Effector memory CD8-positive, alpha-beta T cell (primary cell): Measurements from ENCODE around the gene SLC16A1.
A peak's percentile ranks its signal among the peaks of the same experiment; 100 is the strongest.

Experiments
- ATAC-seq: fragments of 150-1000 bp; cut with Tn5 transposase; replicated peaks from 2 replicates; pipeline ENCODE4 v1.10.0; 2021; ENCODE audit warnings: mild to moderate bottlenecking, moderate library complexity
- DNase-seq, 3 experiments: peaks; one replicate each; pipeline ENCODE4 v3.0.0; 2021
- H3K27ac Mint-ChIP-seq, 2 donors: one replicate each; pipeline ENCODE4 v1.8.0; 2022; ENCODE audit warnings: mild to moderate bottlenecking in 2 of 2, mixed read lengths in 2 of 2, moderate library complexity in 2 of 2
- H3K27me3 Mint-ChIP-seq, 2 donors: one replicate each; pipeline ENCODE4 v1.8.0; 2022; ENCODE audit warnings: mixed read lengths in 2 of 2
- H3K36me3 Mint-ChIP-seq: one replicate; pipeline ENCODE4 v1.8.0; 2022; ENCODE audit warnings: mild to moderate bottlenecking, moderate library complexity, mixed read lengths; ENCODE audit not compliant: insufficient read depth
- H3K4me1 Mint-ChIP-seq, 2 donors: one replicate each; pipeline ENCODE4 v1.8.0; 2022; ENCODE audit warnings: low read depth in 2 of 2, mixed read lengths in 2 of 2
- H3K4me3 Mint-ChIP-seq, 2 donors: one replicate each; pipeline ENCODE4 v1.8.0; 2022; ENCODE audit warnings: mild to moderate bottlenecking in 2 of 2, mixed read lengths in 2 of 2, moderate library complexity in 2 of 2
- H3K9me3 Mint-ChIP-seq, 2 donors: one replicate each; pipeline ENCODE4 v1.8.0; 2022; ENCODE audit warnings: mixed read lengths in 2 of 2

Gene SLC16A1

GRCh38 chr1:112956544-112957132 is 642 bp upstream of the SLC16A1 start:
- no peaks in the 10 kb centered on the region for H3K27me3 Mint-ChIP-seq
- peaks cover 22% of the 10 kb centered on the region for H3K36me3 Mint-ChIP-seq
- H3K27ac Mint-ChIP-seq, result peak overlapping the region; percentile 91 to 95
- DNase-seq, result peak; percentile 25 to 50 (median 35)
- ATAC-seq, result peak; percentile 21
- H3K9me3 Mint-ChIP-seq, result no peaks in the 10 kb centered on the region
- H3K4me1 Mint-ChIP-seq, result peaks cover 33 to 34% of the 10 kb centered on the region in 2 donors
- H3K4me3 Mint-ChIP-seq, result peak overlapping the region; percentile 96

DNA sequence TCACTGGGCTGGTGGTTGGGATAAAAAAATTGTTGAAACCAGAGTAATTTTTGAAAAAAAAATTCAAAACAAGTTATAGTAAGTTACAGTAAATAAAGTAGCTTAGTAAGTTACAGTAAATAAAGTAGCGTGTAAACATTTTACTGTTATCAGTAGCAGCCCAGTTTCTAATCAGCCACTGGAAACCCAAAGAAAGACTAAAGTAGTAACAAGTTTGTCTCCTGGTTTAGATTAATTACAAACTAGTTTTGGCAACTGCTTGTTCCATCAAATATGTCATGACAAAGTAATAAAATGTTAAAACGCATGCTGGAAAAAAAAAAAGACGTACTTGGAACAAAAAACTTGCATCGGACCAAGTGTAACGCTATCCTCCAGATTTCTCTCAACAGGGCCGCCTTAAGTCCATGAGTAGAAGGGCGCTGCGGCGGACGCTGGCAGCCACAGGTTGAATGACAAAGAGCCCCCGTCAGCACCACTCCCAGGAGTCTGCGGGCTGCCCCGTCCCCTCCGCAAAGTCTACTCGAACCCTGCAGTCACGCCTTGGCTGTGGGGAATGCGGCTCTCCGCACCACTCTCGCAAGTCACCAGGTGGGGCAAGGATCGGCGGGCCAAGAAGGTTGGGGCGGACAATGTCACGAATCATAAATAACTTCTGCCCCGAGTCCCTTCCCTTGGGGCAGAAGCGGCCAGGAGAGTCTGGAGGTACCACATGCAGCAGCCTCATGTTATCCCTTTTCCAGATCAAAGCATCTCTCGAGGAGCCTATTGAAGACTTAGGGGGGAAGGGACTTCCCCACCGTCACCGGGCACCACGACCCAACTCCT is 837 bp downstream of the SLC16A1 start:
- Mint-ChIP-seq H3K36me3 (peaks cover 17% of the 10 kb centered on the region), H3K9me3 (no peaks in the 10 kb centered on the region), H3K4me1 (peaks cover 29% of the 10 kb centered on the region in 2 donors), H3K4me3 (peak overlapping the region; percentile 96), H3K27me3 (no peaks in the 10 kb centered on the region), H3K27ac (peak overlapping the region; percentile 91 to 95)
- DNase-seq, result peak; percentile 31 to 36 (median 31)
- peak; percentile 31 for ATAC-seq

DNA sequence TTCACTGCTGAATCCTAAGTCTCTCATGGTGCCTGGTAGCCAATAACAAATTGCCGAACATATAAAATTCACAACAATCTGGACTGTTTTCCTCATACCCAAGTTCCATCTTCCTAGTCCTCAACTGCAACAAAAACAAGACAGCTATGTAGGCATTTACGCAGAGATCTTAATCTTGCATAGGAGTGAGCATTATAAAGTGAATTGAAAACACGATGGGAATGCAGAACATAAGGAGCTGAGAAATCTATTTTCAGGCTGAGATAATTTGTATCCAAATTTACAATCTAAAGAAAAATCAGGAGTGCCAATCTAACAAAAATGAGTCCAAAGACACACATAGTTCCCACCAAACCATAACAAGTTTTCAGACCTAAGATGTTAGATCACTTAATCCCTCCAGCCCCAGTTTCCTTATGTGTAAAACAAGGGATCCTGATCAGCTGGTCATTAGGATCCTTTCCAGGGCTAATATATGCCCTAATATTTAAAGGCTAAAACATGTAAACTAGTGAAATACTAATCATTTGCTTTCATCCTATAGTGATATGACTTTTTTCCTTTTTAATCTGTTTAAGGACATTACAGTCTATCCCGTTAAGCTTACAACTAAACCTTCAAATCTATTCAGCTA is 1.9 kb downstream of the SLC16A1 start:
- Mint-ChIP-seq H3K27me3 (no peaks in the 10 kb centered on the region), H3K9me3 (no peaks in the 10 kb centered on the region), H3K4me3 (peak overlapping the region; percentile 96), H3K36me3 (peaks cover 17% of the 10 kb centered on the region), H3K4me1 (peaks cover 24% of the 10 kb centered on the region in 2 donors), H3K27ac (no peak overlapping the region)
- ATAC-seq (no peak), DNase-seq (no peak)

DNA sequence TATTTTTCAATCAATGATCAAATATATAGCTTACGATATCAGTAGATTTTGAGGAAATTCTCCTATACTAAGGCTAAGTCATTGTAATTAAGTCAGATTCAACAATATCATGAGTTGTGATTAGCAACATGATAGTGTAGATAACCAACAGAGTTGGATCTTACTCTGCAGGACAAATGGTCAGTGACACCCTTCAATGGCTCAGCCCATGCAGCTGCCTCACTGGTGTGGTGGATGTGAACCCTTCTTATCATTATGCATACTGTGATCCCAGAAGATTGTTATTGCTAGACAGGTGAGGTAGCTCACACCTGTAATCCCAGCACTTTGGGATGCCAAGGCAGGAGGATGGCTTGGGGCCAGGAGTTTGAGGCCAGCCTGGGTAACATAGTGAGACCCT is 5.6 kb downstream of the SLC16A1 start:
- Mint-ChIP-seq H3K27me3 (no peaks in the 10 kb centered on the region), H3K4me1 (peaks cover 8 to 11% of the 10 kb centered on the region in 2 donors), H3K27ac (no peak overlapping the region), H3K9me3 (no peaks in the 10 kb centered on the region), H3K36me3 (peaks cover 11% of the 10 kb centered on the region), H3K4me3 (no peak overlapping the region)
- DNase-seq, result no peak
- ATAC-seq, result no peak

GRCh38 chr1:112946683-112947082 is 9.3 kb downstream of the SLC16A1 start:
- Mint-ChIP-seq H3K4me3 (no peak overlapping the region), H3K9me3 (no peaks in the 10 kb centered on the region), H3K4me1 (peaks cover 0 to 2% of the 10 kb centered on the region in 2 donors), H3K36me3 (peaks cover 14% of the 10 kb centered on the region), H3K27ac (no peak overlapping the region), H3K27me3 (no peaks in the 10 kb centered on the region)
- ATAC-seq (no peak), DNase-seq (no peak)

GRCh38 chr1:112939810-112940209 is 16.2 kb downstream of the SLC16A1 start:
- H3K27me3 Mint-ChIP-seq, result no peaks in the 10 kb centered on the region
- H3K4me3 Mint-ChIP-seq, result no peak overlapping the region
- DNase-seq (no peak), ATAC-seq (no peak)
- no peaks in the 10 kb centered on the region for H3K9me3 Mint-ChIP-seq
- no peak overlapping the region for H3K27ac Mint-ChIP-seq
- H3K36me3 Mint-ChIP-seq, result peaks cover 11% of the 10 kb centered on the region
- peaks cover 6 to 12% of the 10 kb centered on the region in 2 donors for H3K4me1 Mint-ChIP-seq

DNA sequence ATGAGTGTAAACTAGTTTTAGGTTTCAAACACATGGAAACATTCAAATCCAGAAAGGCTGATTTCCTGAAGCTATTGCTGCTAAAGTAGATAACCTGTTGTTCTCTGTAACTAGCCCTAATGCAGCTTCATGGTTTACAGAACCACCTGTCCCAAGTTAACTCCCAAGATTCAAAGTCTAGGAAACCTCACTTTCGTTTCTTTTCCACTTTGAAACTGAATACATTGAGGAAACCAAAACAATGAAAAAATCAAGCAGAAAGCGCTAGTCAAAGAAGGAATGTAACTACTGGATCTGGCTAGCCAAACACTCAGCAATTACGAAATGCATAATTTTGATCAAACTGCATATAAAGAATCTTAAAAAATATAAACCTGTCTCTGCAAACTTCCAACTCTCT is 17.8 kb downstream of the SLC16A1 start:
- Mint-ChIP-seq H3K27me3 (no peaks in the 10 kb centered on the region), H3K4me1 (peaks cover 6 to 12% of the 10 kb centered on the region in 2 donors), H3K4me3 (no peak overlapping the region), H3K27ac (no peak overlapping the region), H3K36me3 (peaks cover 7% of the 10 kb centered on the region), H3K9me3 (no peaks in the 10 kb centered on the region)
- ATAC-seq, result no peak
- no peak for DNase-seq

DNA sequence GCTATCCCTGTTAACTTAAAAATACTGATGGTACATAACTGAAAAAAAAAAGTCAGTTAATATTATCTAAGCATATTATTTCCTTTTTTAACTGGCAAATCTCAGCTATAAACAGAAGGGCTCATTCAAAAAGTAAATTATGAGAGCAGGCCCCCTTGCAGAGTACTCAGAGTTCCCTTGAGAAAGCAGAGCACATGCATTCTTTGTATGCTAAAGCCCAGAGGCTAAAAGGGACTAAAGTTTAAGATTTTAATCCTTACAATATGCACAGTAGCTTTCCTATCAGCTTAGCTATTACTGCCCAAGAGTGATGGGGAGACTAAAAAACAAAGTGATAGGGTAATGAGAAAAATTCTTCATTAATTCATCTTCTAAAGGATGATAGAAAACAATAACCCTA is 18.5 kb downstream of the SLC16A1 start:
- H3K36me3 Mint-ChIP-seq, result peaks cover 9% of the 10 kb centered on the region
- H3K27ac Mint-ChIP-seq, result no peak overlapping the region
- H3K4me1 Mint-ChIP-seq, result peaks cover 3 to 12% of the 10 kb centered on the region in 2 donors
- DNase-seq (no peak), ATAC-seq (no peak)
- H3K27me3 Mint-ChIP-seq, result no peaks in the 10 kb centered on the region
- no peak overlapping the region for H3K4me3 Mint-ChIP-seq
- H3K9me3 Mint-ChIP-seq, result no peaks in the 10 kb centered on the region

DNA sequence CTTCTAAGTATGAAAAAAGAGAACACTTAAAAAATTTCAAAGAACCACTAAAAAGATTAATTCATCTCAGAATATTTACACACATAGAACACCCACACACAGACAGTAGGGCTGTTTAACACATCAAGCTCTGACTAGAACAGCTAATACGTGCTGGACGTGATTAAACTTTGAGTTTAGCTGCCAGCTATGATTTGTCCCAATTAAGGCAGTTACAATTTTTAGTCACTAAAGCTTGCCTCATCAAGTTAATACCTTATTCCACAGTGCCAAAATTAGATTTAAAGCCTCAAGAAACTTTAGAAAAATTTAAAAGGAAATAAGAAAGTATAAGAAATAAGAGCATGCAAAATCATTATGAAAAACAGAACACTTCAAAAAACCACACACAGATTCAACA is 18.9 kb downstream of the SLC16A1 start:
- ATAC-seq (no peak), DNase-seq (no peak)
- Mint-ChIP-seq H3K27me3 (no peaks in the 10 kb centered on the region), H3K9me3 (no peaks in the 10 kb centered on the region), H3K4me1 (peaks cover 3 to 12% of the 10 kb centered on the region in 2 donors), H3K4me3 (no peak overlapping the region), H3K36me3 (peaks cover 9% of the 10 kb centered on the region), H3K27ac (no peak overlapping the region)

DNA sequence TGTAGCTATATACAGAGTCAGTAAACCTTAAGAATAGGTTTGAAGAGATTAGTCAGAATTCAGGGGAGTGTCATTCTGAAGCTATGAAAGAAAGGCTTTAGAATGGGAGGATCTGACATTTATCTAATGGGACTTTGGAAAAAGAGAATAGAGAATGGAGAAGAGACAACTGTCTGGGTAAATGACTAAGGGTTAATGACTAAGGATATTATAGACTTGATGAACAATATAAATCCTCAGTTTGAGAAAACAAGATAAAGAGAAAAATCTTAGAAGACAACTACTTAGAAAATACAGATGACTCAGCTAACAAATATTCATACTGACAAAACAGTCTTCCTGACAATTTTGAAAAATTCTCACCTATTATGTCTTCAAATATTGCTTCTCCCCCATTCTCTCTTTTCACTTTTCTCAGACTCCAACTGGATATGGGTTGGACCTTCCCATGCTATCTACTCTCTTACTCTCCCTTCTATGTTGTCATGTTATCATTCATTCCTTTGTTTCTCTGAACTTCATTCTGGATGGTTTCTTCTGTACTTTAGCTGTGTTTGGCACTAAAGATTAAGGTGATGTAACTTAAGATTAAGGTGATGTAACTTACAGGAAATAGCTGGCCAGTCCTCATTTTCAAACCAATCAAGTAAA is 20.4 kb downstream of the SLC16A1 start:
- ATAC-seq, result no peak
- no peak for DNase-seq
- Mint-ChIP-seq H3K36me3 (peaks cover 9% of the 10 kb centered on the region), H3K4me3 (no peak overlapping the region), H3K4me1 (peaks cover 3 to 12% of the 10 kb centered on the region in 2 donors), H3K27ac (peak overlapping the region in 1 of 2 donors; percentile 54), H3K9me3 (no peaks in the 10 kb centered on the region), H3K27me3 (no peaks in the 10 kb centered on the region)

- no peak for ATAC-seq
- H3K27me3 Mint-ChIP-seq, result no peaks in the 10 kb centered on the region
- H3K36me3 Mint-ChIP-seq, result peaks cover 10% of the 10 kb centered on the region
- H3K27ac Mint-ChIP-seq, result peak overlapping the region in 1 of 2 donors; percentile 45
- H3K4me1 Mint-ChIP-seq, result peaks cover 3 to 12% of the 10 kb centered on the region in 2 donors
- H3K4me3 Mint-ChIP-seq, result no peak overlapping the region
- H3K9me3 Mint-ChIP-seq, result no peaks in the 10 kb centered on the region
- no peak for DNase-seq
Observed at GRCh38 chr1:112934577-112934976, 21.4 kb downstream of the SLC16A1 start.

- no peaks in the 10 kb centered on the region for H3K27me3 Mint-ChIP-seq
- peak overlapping the region in 1 of 2 donors; percentile 45 for H3K27ac Mint-ChIP-seq
- peaks cover 3 to 9% of the 10 kb centered on the region in 2 donors for H3K4me1 Mint-ChIP-seq
- no peak for ATAC-seq
- peaks cover 15% of the 10 kb centered on the region for H3K36me3 Mint-ChIP-seq
- DNase-seq, result no peak
- no peak overlapping the region for H3K4me3 Mint-ChIP-seq
- no peaks in the 10 kb centered on the region for H3K9me3 Mint-ChIP-seq
Observed at GRCh38 chr1:112933820-112934571, 22.0 kb downstream of the SLC16A1 start.

DNA sequence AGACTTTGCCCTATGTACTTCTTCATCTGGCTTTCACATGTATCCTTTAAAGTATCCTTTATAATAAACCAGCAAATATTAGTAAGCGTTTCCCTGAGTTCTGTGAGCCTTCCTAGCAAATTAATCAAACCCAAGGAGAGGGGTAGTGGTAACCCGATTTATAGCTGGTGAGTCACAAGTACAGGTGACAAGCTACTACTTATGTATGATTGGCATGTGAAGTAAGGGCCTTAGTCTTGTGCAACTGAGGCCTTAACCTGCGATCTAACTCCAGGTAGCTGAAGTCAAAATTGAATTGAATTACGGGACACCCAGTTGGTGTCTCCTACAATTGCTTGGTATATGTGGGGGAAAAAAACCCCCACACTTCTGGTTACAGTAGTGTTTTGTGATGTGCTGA is 26.0 kb downstream of the SLC16A1 start:
- ATAC-seq, result no peak
- H3K27ac Mint-ChIP-seq, result no peak overlapping the region
- H3K36me3 Mint-ChIP-seq, result peaks cover 21% of the 10 kb centered on the region
- H3K4me1 Mint-ChIP-seq, result no peaks in the 10 kb centered on the region
- no peaks in the 10 kb centered on the region for H3K9me3 Mint-ChIP-seq
- no peak for DNase-seq
- no peak overlapping the region for H3K4me3 Mint-ChIP-seq
- H3K27me3 Mint-ChIP-seq, result no peaks in the 10 kb centered on the region
